Endodermal cell (in vitro differentiated cells): Measurements from ENCODE around the gene TBCE. TPM values are rescaled to one million over a fixed set of nuclear protein-coding genes. Genes with fewer than 3 reads are reported as not detected.

Source experiments
- DNase-seq: peaks from one replicate; pipeline ENCODE4 v3.0.0-alpha.2; 2017
- H3K27ac ChIP-seq: 2 replicates; pipeline ENCODE4 v1.5.1; 2013; ENCODE audit warnings: mild to moderate bottlenecking, low read depth, low read length, moderate library complexity
- H3K27me3 ChIP-seq: 2 replicates; pipeline ENCODE4 v1.6.1; 2013; ENCODE audit warnings: mild to moderate bottlenecking, low read length, moderate library complexity; ENCODE audit not compliant: insufficient read depth, control insufficient read depth, poor library complexity, severe bottlenecking
- H3K36me3 ChIP-seq: 2 replicates; pipeline ENCODE4 v1.7.0; 2013; ENCODE audit warnings: mild to moderate bottlenecking, low read length, moderate library complexity; ENCODE audit not compliant: control insufficient read depth, insufficient read depth
- H3K4me1 ChIP-seq: one replicate; pipeline ENCODE4 v1.7.0; 2013; ENCODE audit warnings: low read length; ENCODE audit not compliant: control insufficient read depth, insufficient read depth
- H3K4me3 ChIP-seq: 2 replicates; pipeline ENCODE4 v1.5.1; 2013; ENCODE audit warnings: mild to moderate bottlenecking, low read length, moderate library complexity
- H3K9ac ChIP-seq: 2 replicates; pipeline ENCODE4 v1.6.1; 2013; ENCODE audit warnings: mild to moderate bottlenecking, low read length, moderate library complexity; ENCODE audit not compliant: poor library complexity, severe bottlenecking; ENCODE audit errors: extremely low read depth
- H3K9me3 ChIP-seq: 2 replicates; pipeline ENCODE4 v1.6.1; 2013; ENCODE audit warnings: mild to moderate bottlenecking, low read length, moderate library complexity; ENCODE audit not compliant: control insufficient read depth
- H3K27ac Mint-ChIP-seq: 2 replicates; pipeline ENCODE4 v1.8.0; 2020; ENCODE audit warnings: mixed read lengths
- H3K27me3 Mint-ChIP-seq: 2 replicates; pipeline ENCODE4 v1.8.0; 2021; ENCODE audit warnings: mild to moderate bottlenecking, mixed read lengths; ENCODE audit not compliant: insufficient read depth
- H3K36me3 Mint-ChIP-seq: 2 replicates; pipeline ENCODE4 v1.8.0; 2020; ENCODE audit warnings: low read depth, mixed read lengths
- H3K4me1 Mint-ChIP-seq: 2 replicates; pipeline ENCODE4 v1.8.0; 2020; ENCODE audit warnings: mixed read lengths
- H3K4me3 Mint-ChIP-seq: 2 replicates; pipeline ENCODE4 v1.8.0; 2020; ENCODE audit warnings: mild to moderate bottlenecking, moderate library complexity, mixed read lengths
- H3K9me3 Mint-ChIP-seq: 2 replicates; pipeline ENCODE4 v1.8.0; 2020; ENCODE audit warnings: mild to moderate bottlenecking, mixed read lengths
- CTCF ChIP-seq: fragments of 200-600 bp; sonication (generic); conservative IDR thresholded peaks from 2 replicates; pipeline ENCODE4 v1.5.0; 2021; ENCODE audit warnings: antibody characterized with exemption, mild to moderate bottlenecking
- WGBS, 2 experiments: methylation state at CpG; one replicate each; pipeline versions ENCODE4 v1.1.5 to v1.1.7; 2013; ENCODE audit warnings: missing lambda C conversion rate in 2 of 2, mixed read lengths in 1 of 2; ENCODE audit not compliant: insufficient coverage in 1 of 2, insufficient read length in 1 of 2; 5-methylcytosine and 5-hydroxymethylcytosine counted together
- total RNA-seq, 2 donors: library from RNA; stranded (reverse); fragmentation: NEBNext Ultra II Directional in 1 of 2; extraction: Animal tissue kit (Norgen Biotek cat#: 25700) in 1 of 2; gene quantifications; 2 replicates in 1 of 2; 3 replicates in 1 of 2; pipeline ENCODE4 v1.2.1, GENCODE V29; 2021

TBCE gene
- total RNA-seq, 2 donors from 2014 or later: 31.8 to 33.3 TPM

GRCh38 chr1:235342039-235342438 lies 25.2 kb upstream of the TBCE start:
- Mint-ChIP-seq H3K4me1 (no peaks in the 10 kb centered on the region), H3K4me3 (no peak overlapping the region), H3K27ac (no peak overlapping the region), H3K9me3 (peaks cover 2% of the 10 kb centered on the region), H3K27me3 (no peaks in the 10 kb centered on the region), H3K36me3 (peaks cover 60% of the 10 kb centered on the region)
- H3K4me1 ChIP-seq: no peaks in the 10 kb centered on the region
- H3K9ac ChIP-seq: no peak overlapping the region
- no peak for DNase-seq
- H3K36me3 ChIP-seq: peaks cover 46% of the 10 kb centered on the region
- WGBS, 2 experiments: 90 to 98% methylated on average over 6 of the region's 6 CpGs
- no peak overlapping the region for H3K27ac ChIP-seq
- H3K27me3 ChIP-seq: no peaks in the 10 kb centered on the region
- no peak overlapping the region for H3K4me3 ChIP-seq
- H3K9me3 ChIP-seq: no peaks in the 10 kb centered on the region
- TF ChIP-seq CTCF: no peak

GRCh38 chr1:235342471-235342870 lies 24.8 kb upstream of the TBCE start:
- Mint-ChIP-seq H3K4me1 (no peaks in the 10 kb centered on the region), H3K9me3 (peaks cover 2% of the 10 kb centered on the region), H3K27me3 (no peaks in the 10 kb centered on the region), H3K27ac (no peak overlapping the region), H3K4me3 (no peak overlapping the region), H3K36me3 (peaks cover 56% of the 10 kb centered on the region)
- 93 to 96% methylated on average over 2 to 3 of the region's 3 CpGs for WGBS, 2 experiments
- Histone ChIP-seq H3K9me3 (no peaks in the 10 kb centered on the region), H3K4me1 (no peaks in the 10 kb centered on the region), H3K4me3 (no peak overlapping the region), H3K9ac (no peak overlapping the region), H3K27ac (no peak overlapping the region), H3K36me3 (peaks cover 41% of the 10 kb centered on the region), H3K27me3 (no peaks in the 10 kb centered on the region)
- no peak for DNase-seq
- no peak for TF ChIP-seq CTCF

GRCh38 chr1:235343726-235344125 lies 23.5 kb upstream of the TBCE start:
- no peak for DNase-seq
- no peak for TF ChIP-seq CTCF
- Mint-ChIP-seq H3K4me3 (no peak overlapping the region), H3K27me3 (no peaks in the 10 kb centered on the region), H3K4me1 (no peaks in the 10 kb centered on the region), H3K36me3 (peaks cover 51% of the 10 kb centered on the region), H3K27ac (no peak overlapping the region), H3K9me3 (peaks cover 2% of the 10 kb centered on the region)
- Histone ChIP-seq H3K36me3 (peaks cover 37% of the 10 kb centered on the region), H3K4me3 (no peak overlapping the region), H3K9me3 (no peaks in the 10 kb centered on the region), H3K4me1 (no peaks in the 10 kb centered on the region), H3K9ac (no peak overlapping the region), H3K27me3 (no peaks in the 10 kb centered on the region), H3K27ac (no peak overlapping the region)
- 95 to 96% methylated on average over 3 to 5 of the region's 5 CpGs for WGBS, 2 experiments
